GM19240 (cell line): ENCODE measurements around the gene LY6G6F.

Source experiments
- DNase-seq: peaks from one replicate; pipeline ENCODE4 v3.0.0; 2011; ENCODE audit warnings: low spot score; ENCODE audit not compliant: insufficient read length

The LY6G6F gene

GRCh38 chr6:31723980-31724691, 17.5 kb downstream of the LY6G6F start:
- no peak for DNase-seq

- no peak for DNase-seq
Measured at GRCh38 chr6:31725502-31726350, 19.1 kb downstream of the LY6G6F start.

GRCh38 chr6:31727034-31727716, 20.5 kb downstream of the LY6G6F start:
- no peak for DNase-seq

- DNase-seq, result no peak
Measured at GRCh38 chr6:31727717-31728671, 21.3 kb downstream of the LY6G6F start.

GRCh38 chr6:31728767-31729514, 22.3 kb downstream of the LY6G6F start, which contains the start of gene DDAH2:
Gene DDAH2 (minus strand): TSS chr6:31729299. CDS start chr6:31729161, 138 bp downstream.
- no peak for DNase-seq

- no peak for DNase-seq
Measured at GRCh38 chr6:31729515-31729978, 22.9 kb downstream of the LY6G6F start.

- no peak for DNase-seq
Measured at GRCh38 chr6:31729979-31730630, 23.4 kb downstream of the LY6G6F start.

GRCh38 chr6:31730631-31731086, 24.0 kb downstream of the LY6G6F start:
- no peak for DNase-seq

- DNase-seq, result no peak
Measured at GRCh38 chr6:31732029-31732428, 25.4 kb downstream of the LY6G6F start.

- DNase-seq, result no peak
Measured at GRCh38 chr6:31733734-31734133, 27.1 kb downstream of the LY6G6F start.

- DNase-seq, result no peak
Measured at GRCh38 chr6:31734247-31734820, 27.7 kb downstream of the LY6G6F start.

- peak; percentile 76 for DNase-seq
Measured at GRCh38 chr6:31734821-31735406, 28.2 kb downstream of the LY6G6F start.

- DNase-seq, result no peak
Measured at GRCh38 chr6:31736021-31736767, 29.5 kb downstream of the LY6G6F start, which contains the start of gene CLIC1. Gene CLIC1 (minus strand): TSS chr6:31736530. CDS start chr6:31736300, 230 bp downstream.

- no peak for DNase-seq
Measured at GRCh38 chr6:31736768-31737314, 30.2 kb downstream of the LY6G6F start.

GRCh38 chr6:31737315-31737990, 30.8 kb downstream of the LY6G6F start:
- DNase-seq, result no peak

GRCh38 chr6:31737991-31738979, 31.6 kb downstream of the LY6G6F start:
- peak; percentile 39 for DNase-seq
